ENCODE data around the gene BMP8A. TPM values are rescaled to one million over a fixed set of nuclear protein-coding genes. Genes with fewer than 3 reads are reported as not detected.

Gene BMP8A
- total RNA-seq, 3 donors from 2014 or later = 0.33 TPM; not detected in 2

- H3K4me1 ChIP-seq = no peaks in the 10 kb centered on the region
- no peak for TF ChIP-seq POLR2A (IDR thresholded peaks at IDR 0.05)
- no peak for TF ChIP-seq CTCF (IDR thresholded peaks at IDR 0.05)
- no peak for TF ChIP-seq POLR2AphosphoS5 (IDR thresholded peaks at IDR 0.05)
- no peak overlapping the region for H3K4me3 ChIP-seq
- H3K27me3 ChIP-seq = no peaks in the 10 kb centered on the region
- no peaks in the 10 kb centered on the region for H3K36me3 ChIP-seq
- H3K9me3 ChIP-seq = no peaks in the 10 kb centered on the region
- intact Hi-C loops (cut with DNase I; ENCODE audit: low total_unique reads) = no loop called here
- no peak overlapping the region for H3K27ac ChIP-seq
- DNase-seq (ENCODE audit: low spot score in 2 of 2) = no peak
Measured at GRCh38 chr1:39542924-39543323, 51.5 kb downstream of the BMP8A start.

- intact Hi-C loops (cut with DNase I; ENCODE audit: low total_unique reads) = no loop called here
- Histone ChIP-seq H3K27ac (no peak overlapping the region), H3K36me3 (no peaks in the 10 kb centered on the region), H3K4me1 (no peaks in the 10 kb centered on the region), H3K27me3 (no peaks in the 10 kb centered on the region), H3K9me3 (no peaks in the 10 kb centered on the region), H3K4me3 (no peak overlapping the region)
- no peak for DNase-seq (ENCODE audit: low spot score in 2 of 2)
- TF ChIP-seq POLR2AphosphoS5 (IDR thresholded peaks at IDR 0.05) = no peak
- TF ChIP-seq CTCF (IDR thresholded peaks at IDR 0.05) = no peak
- TF ChIP-seq POLR2A (IDR thresholded peaks at IDR 0.05) = no peak
Measured at GRCh38 chr1:39544327-39544726, 52.9 kb downstream of the BMP8A start.

DNA sequence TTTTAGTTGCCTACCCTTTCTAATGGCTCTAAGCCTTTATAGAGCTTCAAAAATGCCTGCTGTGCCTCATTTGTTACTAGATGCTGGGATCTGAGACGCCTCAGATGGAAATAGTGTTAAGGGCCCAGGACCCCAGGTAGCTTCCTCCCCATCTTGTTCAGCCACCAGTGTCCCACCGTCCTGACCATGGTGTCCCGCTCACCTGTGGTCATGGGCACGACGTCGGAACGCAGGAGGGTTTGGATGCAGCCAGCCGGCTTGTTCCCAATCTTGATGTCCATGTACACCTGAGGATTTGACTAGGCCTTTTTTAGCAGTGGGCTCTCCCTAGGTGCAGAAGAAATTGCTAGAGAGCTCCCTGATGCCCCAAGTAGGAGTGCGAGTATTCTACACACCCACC lies 54.1 kb downstream of the BMP8A start:
- intact Hi-C loops (cut with DNase I; ENCODE audit: low total_unique reads) = no loop called here
- Histone ChIP-seq H3K4me3 (no peak overlapping the region), H3K9me3 (no peaks in the 10 kb centered on the region), H3K27me3 (no peaks in the 10 kb centered on the region), H3K4me1 (no peaks in the 10 kb centered on the region), H3K27ac (no peak overlapping the region), H3K36me3 (no peaks in the 10 kb centered on the region)
- TF ChIP-seq CTCF (IDR thresholded peaks at IDR 0.05) (no peak), POLR2A (IDR thresholded peaks at IDR 0.05) (no peak), POLR2AphosphoS5 (IDR thresholded peaks at IDR 0.05) (no peak)
- no peak for DNase-seq (ENCODE audit: low spot score in 2 of 2)

GRCh38 chr1:39554277-39554676 lies 62.8 kb downstream of the BMP8A start:
- intact Hi-C loops (cut with DNase I; ENCODE audit: low total_unique reads) = no loop called here
- H3K27ac ChIP-seq = no peak overlapping the region
- H3K4me1 ChIP-seq = no peaks in the 10 kb centered on the region
- H3K36me3 ChIP-seq = no peaks in the 10 kb centered on the region
- H3K4me3 ChIP-seq = no peak overlapping the region
- TF ChIP-seq POLR2A (IDR thresholded peaks at IDR 0.05) = no peak
- TF ChIP-seq POLR2AphosphoS5 (IDR thresholded peaks at IDR 0.05) = no peak
- TF ChIP-seq CTCF (IDR thresholded peaks at IDR 0.05) = no peak
- no peaks in the 10 kb centered on the region for H3K27me3 ChIP-seq
- no peak for DNase-seq (ENCODE audit: low spot score in 2 of 2)
- no peaks in the 10 kb centered on the region for H3K9me3 ChIP-seq

DNA sequence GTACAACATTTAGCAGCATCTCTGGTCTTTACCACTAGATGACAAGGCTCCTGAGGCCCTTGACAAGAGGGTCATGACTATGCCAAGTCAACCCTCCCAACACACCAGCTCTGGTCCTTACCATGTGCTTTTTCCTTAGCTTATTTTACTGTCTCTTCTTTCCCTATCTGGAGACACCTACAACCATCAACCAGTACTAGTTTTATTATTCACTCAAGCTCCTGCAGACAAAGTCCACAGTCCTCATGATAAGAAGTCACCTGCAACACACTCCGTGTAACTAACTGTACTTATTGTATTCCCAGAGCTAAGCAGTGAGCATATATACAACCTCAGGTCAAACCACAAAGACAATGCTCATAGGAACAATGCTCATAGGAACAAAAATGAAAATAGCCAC lies 69.8 kb downstream of the BMP8A start:
- peaks cover 29% of the 10 kb centered on the region for H3K36me3 ChIP-seq
- no peak for DNase-seq (ENCODE audit: low spot score in 2 of 2)
- intact Hi-C loops (cut with DNase I; ENCODE audit: low total_unique reads) = no loop called here
- H3K27me3 ChIP-seq = no peaks in the 10 kb centered on the region
- H3K9me3 ChIP-seq = no peaks in the 10 kb centered on the region
- no peaks in the 10 kb centered on the region for H3K4me1 ChIP-seq
- H3K27ac ChIP-seq = no peak overlapping the region
- no peak overlapping the region for H3K4me3 ChIP-seq
- TF ChIP-seq POLR2A (IDR thresholded peaks at IDR 0.05) = no peak
- no peak for TF ChIP-seq CTCF (IDR thresholded peaks at IDR 0.05)
- TF ChIP-seq POLR2AphosphoS5 (IDR thresholded peaks at IDR 0.05) = no peak
